Natural killer cell treated with Interleukin-12 subunit alpha and Interleukin-12 subunit beta and Interleukin-15 and Interleukin-18, amount 100 ng/mL, for 72 hours (primary cell): ENCODE data around the gene DFFB. TPM values are rescaled to one million over a fixed set of nuclear protein-coding genes. Genes with fewer than 3 reads are reported as not detected.

ENCODE experiments used
- ATAC-seq, 2 donors: fragments of 150-1000 bp; cut with Tn5 transposase in 1 of 2; sonication (Bioruptor Pico), chemical (Tn5 transposase) in 1 of 2; 2 replicates each; pipeline ENCODE4 v1.10.0; 2021
- DNase-seq: peaks from one replicate; pipeline ENCODE4 v3.0.0; 2022; ENCODE audit warnings: low spot score
- H3K27ac Mint-ChIP-seq, 2 donors: 1 replicate in 1 of 2; 2 replicates in 1 of 2; pipeline ENCODE4 v1.8.0; 2022; ENCODE audit warnings: mixed read lengths in 2 of 2, mild to moderate bottlenecking in 1 of 2, moderate library complexity in 1 of 2
- H3K27me3 Mint-ChIP-seq, 2 donors: 1 replicate in 1 of 2; 2 replicates in 1 of 2; pipeline ENCODE4 v1.8.0; 2022; ENCODE audit warnings: mixed read lengths in 2 of 2
- H3K36me3 Mint-ChIP-seq: one replicate; pipeline ENCODE4 v1.8.0; 2022; ENCODE audit warnings: mixed read lengths
- H3K4me1 Mint-ChIP-seq, 2 donors: 1 replicate in 1 of 2; 2 replicates in 1 of 2; pipeline ENCODE4 v1.8.0; 2022; ENCODE audit warnings: low read depth in 2 of 2, mixed read lengths in 2 of 2, mild to moderate bottlenecking in 1 of 2
- H3K4me3 Mint-ChIP-seq: one replicate; pipeline ENCODE4 v1.8.0; 2022; ENCODE audit warnings: mixed read lengths
- H3K9me3 Mint-ChIP-seq: 2 replicates; pipeline ENCODE4 v1.8.0; 2022; ENCODE audit warnings: mixed read lengths
- total RNA-seq, 2 donors: library from RNA; stranded (reverse); gene quantifications; one replicate each; pipeline ENCODE4 v1.2.3, GENCODE V29; 2022

DFFB gene
- total RNA-seq, 2 donors from 2014 or later: 13.3 to 19.4 TPM

DNA sequence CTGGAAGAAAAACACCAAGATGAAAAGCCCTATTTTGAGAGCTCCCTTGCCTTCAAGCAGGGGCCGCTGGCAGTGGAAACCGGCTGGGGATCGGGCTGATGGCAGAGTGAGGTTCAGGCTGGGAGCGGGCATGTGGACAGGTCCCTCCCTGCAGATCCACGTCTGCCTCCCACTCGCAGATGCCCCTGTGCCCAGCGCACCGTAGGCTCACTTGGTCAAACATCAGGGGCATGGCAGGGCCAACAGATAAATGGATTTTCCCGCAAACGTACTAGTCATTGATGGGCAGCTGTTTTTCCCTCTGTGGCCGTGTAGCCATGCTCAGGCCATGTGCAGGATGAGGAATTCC is 49.4 kb downstream of the DFFB start:
- ATAC-seq (no peak), DNase-seq (no peak)
- Mint-ChIP-seq H3K4me1 (peaks cover 20 to 22% of the 10 kb centered on the region in 2 donors), H3K36me3 (no peaks in the 10 kb centered on the region), H3K27me3 (peaks cover 0 to 2% of the 10 kb centered on the region in 2 donors), H3K27ac (no peak overlapping the region), H3K4me3 (no peak overlapping the region), H3K9me3 (no peaks in the 10 kb centered on the region)

DNA sequence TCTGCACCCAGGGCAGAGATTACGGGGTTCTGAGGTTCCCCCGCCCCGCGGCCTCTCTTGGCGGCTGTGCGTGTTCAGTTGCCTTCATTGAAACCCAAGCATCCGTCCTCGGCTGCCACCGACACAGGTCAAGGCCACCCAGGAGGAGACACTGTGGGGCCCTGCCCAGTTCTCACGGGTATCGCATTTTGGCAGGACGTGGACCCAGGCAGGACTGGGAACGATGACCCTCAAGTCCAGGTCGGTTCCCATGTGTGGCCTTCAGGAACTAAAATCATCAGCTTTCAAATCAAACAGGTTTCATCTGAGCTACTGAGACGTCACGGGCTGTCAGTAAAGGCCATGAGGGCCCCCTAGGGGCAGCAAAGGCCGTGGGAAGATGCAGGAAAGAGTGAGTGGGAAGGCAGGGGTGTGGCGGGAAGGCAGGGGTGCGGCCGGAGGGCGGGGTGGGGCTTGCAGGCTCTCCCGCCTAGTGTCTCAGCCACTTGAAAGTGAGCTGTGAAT is 49.8 kb downstream of the DFFB start:
- peaks cover 0 to 2% of the 10 kb centered on the region in 2 donors for H3K27me3 Mint-ChIP-seq
- H3K4me1 Mint-ChIP-seq: peaks cover 20 to 22% of the 10 kb centered on the region in 2 donors
- peak; percentile 56 for DNase-seq
- no peaks in the 10 kb centered on the region for H3K36me3 Mint-ChIP-seq
- H3K27ac Mint-ChIP-seq: no peak overlapping the region
- no peak overlapping the region for H3K4me3 Mint-ChIP-seq
- H3K9me3 Mint-ChIP-seq: no peaks in the 10 kb centered on the region
- ATAC-seq: no peak

DNA sequence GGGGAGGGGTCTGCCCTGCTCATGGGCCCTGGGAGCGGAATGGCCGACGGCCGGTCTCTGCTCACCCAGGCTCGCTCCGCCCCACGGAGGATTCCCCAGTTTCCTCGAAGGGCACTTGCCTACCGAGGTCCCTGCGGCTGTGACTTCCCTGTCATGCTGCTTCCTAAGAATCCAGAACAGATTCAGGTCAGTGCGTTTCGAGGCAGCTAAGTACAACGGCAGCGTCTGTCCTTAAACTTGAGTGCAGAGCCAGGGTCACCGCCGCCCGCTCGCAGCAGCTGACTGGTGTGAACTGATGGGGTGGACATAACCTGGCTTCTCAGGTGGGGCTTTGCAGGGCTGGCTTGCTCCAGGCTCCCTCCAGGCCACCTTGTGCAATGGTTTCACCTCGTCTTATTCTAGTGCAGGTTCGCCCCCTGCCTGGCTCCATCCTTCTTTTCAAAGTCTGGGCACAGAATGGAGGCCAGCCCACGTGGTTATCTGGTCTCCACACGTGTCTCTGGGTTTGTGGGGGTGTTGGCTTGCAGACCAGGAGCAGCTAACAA is 50.4 kb downstream of the DFFB start:
- Mint-ChIP-seq H3K27ac (no peak overlapping the region), H3K9me3 (no peaks in the 10 kb centered on the region), H3K4me1 (peaks cover 17% of the 10 kb centered on the region in 2 donors), H3K36me3 (no peaks in the 10 kb centered on the region), H3K27me3 (peaks cover 0 to 2% of the 10 kb centered on the region in 2 donors), H3K4me3 (no peak overlapping the region)
- DNase-seq: no peak
- no peak for ATAC-seq

DNA sequence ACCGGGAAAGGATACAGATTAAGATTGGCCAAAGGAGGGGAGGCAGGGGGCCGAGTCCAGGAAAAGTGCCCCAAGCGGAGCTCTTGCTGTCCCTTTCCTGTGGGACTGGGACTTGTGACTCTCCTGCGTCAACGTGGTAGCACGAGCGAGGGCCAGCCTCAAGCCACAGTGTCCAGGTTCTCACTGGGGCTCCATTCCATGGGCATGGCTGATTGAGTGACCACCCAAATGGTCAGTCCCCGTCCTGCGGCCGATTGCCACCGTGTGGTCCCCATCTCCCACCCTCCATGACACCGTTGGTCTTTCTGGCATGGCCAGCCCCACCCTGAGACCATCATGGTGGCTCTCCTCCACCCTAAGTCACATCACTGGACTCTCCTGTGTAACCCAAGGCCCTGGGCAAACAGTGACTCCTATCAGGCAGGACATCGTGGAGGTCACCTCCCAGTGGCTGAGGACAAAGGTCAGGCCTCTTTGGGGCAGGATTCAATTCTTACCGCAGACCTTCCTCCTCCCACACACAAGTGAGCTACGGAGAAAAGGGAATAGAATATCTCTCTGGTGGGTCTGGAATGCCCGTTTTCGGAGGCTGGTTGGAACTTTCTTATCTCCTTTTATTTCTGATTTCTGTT is 51.7 kb downstream of the DFFB start:
- H3K9me3 Mint-ChIP-seq: no peaks in the 10 kb centered on the region
- ATAC-seq: no peak

DNA sequence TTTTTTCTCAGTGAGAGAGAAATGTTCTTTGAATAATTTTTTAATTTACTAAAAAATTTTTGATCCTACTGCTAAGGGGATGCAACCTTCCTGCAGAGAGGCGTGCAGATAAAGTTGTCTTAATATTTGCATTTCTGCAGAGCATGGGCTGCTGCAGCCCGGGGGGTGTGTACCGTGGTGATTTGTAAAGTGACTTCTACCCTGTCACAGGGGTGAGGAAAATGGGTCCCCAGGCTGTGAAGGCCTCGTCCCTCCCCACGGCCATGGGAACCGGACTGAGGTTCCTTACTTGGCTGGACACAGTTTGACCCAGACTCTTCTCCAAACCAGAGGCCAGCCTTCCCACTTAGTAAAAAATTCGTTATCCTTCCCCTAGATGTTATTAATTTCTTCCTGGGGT is 52.3 kb downstream of the DFFB start:
- no peaks in the 10 kb centered on the region for H3K36me3 Mint-ChIP-seq
- peaks cover 4% of the 10 kb centered on the region in 2 donors for H3K4me1 Mint-ChIP-seq
- ATAC-seq: no peak
- peaks cover 0 to 2% of the 10 kb centered on the region in 2 donors for H3K27me3 Mint-ChIP-seq
- H3K27ac Mint-ChIP-seq: no peak overlapping the region
- H3K4me3 Mint-ChIP-seq: no peak overlapping the region
- H3K9me3 Mint-ChIP-seq: no peaks in the 10 kb centered on the region
- no peak for DNase-seq

More for the DNA sequence above, 51.7 kb downstream of the DFFB start:
- no peak overlapping the region for H3K27ac Mint-ChIP-seq
- no peaks in the 10 kb centered on the region for H3K36me3 Mint-ChIP-seq
- peak; percentile 46 for DNase-seq
- peaks cover 0 to 2% of the 10 kb centered on the region in 2 donors for H3K27me3 Mint-ChIP-seq
- H3K4me3 Mint-ChIP-seq: no peak overlapping the region
- peaks cover 4% of the 10 kb centered on the region in 2 donors for H3K4me1 Mint-ChIP-seq

DNA sequence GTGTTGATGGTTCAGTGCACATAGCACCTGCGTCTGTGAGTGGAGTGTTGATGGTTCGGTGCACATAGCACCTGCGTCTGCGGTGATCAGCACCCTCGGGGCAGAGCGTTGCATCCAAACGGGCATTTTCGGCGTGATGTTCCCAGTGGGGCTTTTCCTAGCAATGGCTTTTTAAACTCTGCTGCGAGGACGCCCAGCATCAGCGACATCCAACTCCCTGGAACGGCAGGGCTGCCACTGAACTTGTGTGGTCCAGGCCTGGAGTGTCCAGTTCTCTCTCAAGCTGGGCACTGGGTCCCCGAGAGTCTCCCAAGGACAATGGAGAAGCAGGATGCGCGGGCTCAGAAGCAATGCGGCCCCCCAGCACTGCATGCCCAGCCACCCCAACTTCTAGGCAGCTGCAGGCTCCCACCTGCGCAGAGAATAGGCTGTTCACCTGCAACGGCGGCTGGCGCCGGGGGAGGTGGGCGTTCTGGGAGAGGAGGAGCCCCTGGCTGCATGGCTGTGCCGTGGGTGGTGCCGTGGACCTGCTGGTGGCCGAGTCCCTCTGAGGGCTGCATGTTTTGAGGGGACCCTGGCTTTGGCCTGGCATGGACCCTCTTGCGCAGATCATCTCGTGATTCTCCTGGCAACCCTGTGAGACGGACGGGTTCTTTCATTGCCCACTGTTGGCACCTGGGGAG is 52.9 kb downstream of the DFFB start:
- no peaks in the 10 kb centered on the region for H3K9me3 Mint-ChIP-seq
- no peak for ATAC-seq
- peaks cover 4% of the 10 kb centered on the region in 2 donors for H3K4me1 Mint-ChIP-seq
- H3K27me3 Mint-ChIP-seq: peaks cover 0 to 2% of the 10 kb centered on the region in 2 donors
- H3K36me3 Mint-ChIP-seq: no peaks in the 10 kb centered on the region
- H3K27ac Mint-ChIP-seq: no peak overlapping the region
- DNase-seq: peak; percentile 58
- no peak overlapping the region for H3K4me3 Mint-ChIP-seq

DNA sequence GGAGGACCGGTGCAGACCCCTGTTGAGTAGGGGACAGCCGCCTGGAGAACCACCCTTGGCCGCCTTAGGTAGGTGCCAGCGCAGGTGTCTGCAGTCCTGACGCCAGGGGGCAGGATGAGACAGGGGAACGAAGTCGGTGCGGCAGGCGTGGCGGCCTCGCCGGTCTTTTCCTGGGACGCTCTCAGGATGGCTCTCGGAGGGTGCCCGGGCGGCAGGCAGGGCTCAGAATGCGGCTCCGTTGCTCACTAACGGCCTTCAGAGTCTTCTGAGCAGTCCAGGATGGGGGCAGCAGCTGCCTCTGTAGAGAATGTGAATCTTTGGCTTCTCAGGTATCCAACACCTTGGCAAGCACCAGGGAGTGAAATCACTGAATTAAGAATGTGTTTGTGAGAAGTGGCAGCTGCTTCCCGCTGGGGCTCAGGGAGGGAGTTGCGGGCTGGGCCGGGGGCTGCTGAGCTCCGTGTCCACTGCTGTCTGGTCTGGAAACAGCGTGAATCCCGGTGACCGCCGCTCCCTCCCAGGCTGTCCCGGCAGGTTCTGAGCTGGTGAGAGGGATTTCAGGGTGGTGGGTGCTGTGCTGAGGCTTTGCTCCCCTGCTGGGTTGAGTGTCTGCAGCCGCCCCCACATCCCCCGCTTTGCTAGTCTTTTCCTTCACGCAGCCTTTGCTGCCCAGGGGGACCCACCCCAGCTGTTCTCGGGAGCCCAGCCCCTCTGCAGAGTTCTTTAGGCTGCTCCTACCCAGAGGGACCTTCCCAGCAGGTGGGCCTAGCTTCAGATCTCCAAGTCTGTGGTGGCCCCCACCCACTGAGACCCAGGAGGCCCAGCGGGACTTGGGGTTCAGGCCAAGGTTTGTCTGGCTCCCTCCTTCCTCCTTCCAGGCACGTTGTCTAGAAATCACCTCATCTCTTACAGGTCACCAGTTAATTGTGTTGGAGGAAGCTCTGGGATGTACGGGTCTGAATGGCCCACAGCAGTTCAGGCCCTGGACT is 53.9 kb downstream of the DFFB start:
- no peak overlapping the region for H3K27ac Mint-ChIP-seq
- peak; percentile 70 for DNase-seq
- no peak overlapping the region for H3K4me3 Mint-ChIP-seq
- peak; percentile 60 to 69 for ATAC-seq
- H3K36me3 Mint-ChIP-seq: no peaks in the 10 kb centered on the region
- peaks cover 0 to 4% of the 10 kb centered on the region in 2 donors for H3K4me1 Mint-ChIP-seq
- no peaks in the 10 kb centered on the region for H3K9me3 Mint-ChIP-seq
- peaks cover 0 to 2% of the 10 kb centered on the region in 2 donors for H3K27me3 Mint-ChIP-seq

DNA sequence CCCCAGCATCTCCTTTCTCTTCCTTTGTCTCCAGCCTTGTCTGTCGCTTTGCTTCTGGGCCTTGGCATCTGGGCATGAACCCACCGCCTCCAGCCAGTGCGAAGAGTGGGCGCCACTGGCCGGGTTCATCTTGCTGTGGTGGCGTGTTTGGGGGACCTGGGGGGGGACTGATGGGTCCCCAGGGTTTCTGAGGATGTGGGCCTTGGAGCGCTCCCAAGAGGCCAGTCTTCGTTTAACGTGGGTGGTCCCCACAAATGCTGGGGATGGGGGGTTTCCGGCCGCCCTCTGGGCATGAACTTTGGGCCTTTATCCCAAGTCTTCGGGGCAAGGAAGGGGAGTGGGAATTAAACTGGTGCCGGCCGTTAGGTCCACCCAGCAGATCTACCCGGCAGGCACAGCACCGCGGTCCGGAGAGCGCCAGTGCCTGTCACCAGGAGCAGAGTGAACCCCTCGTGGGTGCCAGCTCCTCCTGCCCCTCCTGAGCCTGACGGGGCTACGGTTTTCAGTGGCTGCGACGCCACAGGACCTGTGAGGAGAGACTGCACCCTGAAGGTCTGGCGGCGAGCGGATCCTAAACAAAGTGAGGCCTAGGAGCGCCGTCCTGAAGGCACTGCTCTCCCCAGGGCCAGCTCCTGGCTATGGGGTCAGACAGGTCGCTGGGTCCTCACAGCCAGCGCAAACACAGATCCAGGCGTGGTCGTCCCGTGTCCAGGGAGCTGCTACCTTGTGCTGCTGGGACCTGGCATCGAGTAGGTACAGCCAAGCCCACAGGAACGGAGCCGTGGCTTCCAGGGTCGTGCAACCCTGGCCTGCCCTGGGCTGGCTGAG is 54.9 kb downstream of the DFFB start:
- ATAC-seq (peak in 1 of 2 donors; percentile 20), DNase-seq (peak; percentile 56)
- Mint-ChIP-seq H3K36me3 (no peaks in the 10 kb centered on the region), H3K27ac (no peak overlapping the region), H3K4me1 (peaks cover 0 to 4% of the 10 kb centered on the region in 2 donors), H3K9me3 (no peaks in the 10 kb centered on the region), H3K4me3 (no peak overlapping the region), H3K27me3 (peaks cover 0 to 2% of the 10 kb centered on the region in 2 donors)

DNA sequence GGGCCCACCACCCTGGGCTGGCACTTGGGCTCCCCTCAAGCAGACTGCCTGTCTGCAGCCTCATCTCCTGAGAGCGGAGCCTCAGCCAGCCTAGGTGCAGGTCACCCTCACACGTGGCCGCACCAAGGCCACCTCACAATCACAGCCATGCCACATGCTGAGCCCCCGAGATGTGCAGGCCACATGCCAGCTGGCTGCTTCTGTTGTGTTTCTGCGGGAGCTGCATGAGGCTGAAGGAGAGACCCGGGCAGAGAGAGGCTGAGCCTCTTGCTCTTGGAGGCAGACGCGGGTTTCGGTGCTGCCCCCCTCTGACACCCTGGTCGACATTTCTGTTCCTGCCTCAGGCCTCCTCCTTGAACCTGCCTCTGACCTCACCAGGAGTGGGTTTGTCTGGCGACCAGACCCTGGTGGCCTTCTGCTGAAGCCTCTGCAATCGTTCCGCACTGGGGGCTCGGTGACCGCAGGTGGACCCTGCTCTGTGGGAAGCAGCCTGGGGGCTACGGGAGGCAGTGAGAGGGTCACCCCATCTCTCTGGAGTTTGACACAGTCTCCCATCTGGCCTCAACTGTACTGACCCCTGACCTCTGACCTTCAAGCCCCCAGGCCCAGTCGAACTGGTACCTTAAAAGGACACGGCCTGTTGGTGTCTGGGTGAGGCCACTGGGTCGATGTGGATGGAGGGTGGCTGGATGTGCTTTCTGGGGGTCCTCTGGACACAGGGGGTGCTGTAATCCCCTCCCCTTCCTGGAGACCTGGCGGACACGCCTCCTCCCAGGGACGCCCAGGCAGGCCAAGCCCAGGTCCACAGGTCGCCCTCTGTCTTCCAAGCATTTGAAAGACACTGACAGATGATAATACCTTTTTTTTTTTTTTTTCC is 55.8 kb downstream of the DFFB start:
- ATAC-seq (no peak), DNase-seq (peak; percentile 56)
- H3K27ac Mint-ChIP-seq: no peak overlapping the region
- H3K36me3 Mint-ChIP-seq: no peaks in the 10 kb centered on the region
- no peak overlapping the region for H3K4me3 Mint-ChIP-seq
- peaks cover 0 to 2% of the 10 kb centered on the region in 2 donors for H3K27me3 Mint-ChIP-seq
- H3K4me1 Mint-ChIP-seq: peaks cover 0 to 4% of the 10 kb centered on the region in 2 donors
- H3K9me3 Mint-ChIP-seq: no peaks in the 10 kb centered on the region

DNA sequence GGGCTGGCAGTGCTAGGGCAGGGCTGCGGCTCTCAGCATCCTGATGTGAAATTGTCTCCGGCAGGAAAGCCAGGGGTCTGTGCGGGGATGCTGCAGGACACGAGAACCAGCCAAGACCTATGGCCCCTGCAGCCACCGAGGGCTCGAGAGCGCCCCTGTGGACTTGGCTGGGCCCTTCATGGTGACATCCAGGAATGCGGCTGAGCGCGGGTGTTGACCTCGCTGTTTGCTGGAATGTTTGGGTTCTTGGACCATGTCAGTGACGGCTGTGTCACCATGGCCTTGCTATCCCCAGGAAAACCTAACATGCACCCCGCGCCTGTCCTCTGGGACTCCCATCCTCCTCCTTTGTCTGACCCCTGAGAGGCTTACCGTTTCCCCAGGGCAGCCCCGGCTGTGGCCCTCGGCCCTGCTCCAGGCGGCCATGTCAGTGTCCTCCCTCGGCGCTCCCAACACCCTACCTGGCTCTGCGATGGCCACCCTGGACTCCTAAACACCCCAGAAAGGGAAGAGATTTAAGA is 57.1 kb downstream of the DFFB start:
- ATAC-seq: no peak
- DNase-seq: no peak

DNA sequence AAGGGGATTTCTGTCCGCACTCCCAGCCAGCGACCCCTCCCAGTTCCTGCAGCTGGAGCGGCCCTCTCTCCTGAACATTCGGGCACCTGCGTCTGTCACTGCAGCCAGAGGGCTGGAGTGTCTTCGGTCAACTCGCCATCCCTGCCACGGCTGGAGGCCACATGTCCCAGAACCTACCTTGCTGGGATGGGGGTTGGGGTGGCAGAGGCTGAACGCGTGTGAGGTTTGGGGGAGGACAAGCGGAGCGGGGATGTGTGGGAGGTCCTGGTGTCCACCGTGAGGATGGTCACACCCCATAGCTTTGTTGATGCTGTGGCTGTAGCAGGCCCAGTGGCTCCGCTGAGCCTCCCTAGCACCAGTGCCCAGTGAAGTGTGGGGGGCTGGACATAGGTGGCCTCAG is 57.6 kb downstream of the DFFB start:
- ATAC-seq (no peak), DNase-seq (no peak)
- H3K27me3 Mint-ChIP-seq: peaks cover 0 to 3% of the 10 kb centered on the region in 2 donors
- H3K4me3 Mint-ChIP-seq: no peak overlapping the region
- peaks cover 0 to 4% of the 10 kb centered on the region in 2 donors for H3K4me1 Mint-ChIP-seq
- H3K9me3 Mint-ChIP-seq: no peaks in the 10 kb centered on the region
- no peak overlapping the region for H3K27ac Mint-ChIP-seq
- H3K36me3 Mint-ChIP-seq: no peaks in the 10 kb centered on the region

More for the DNA sequence above, 57.1 kb downstream of the DFFB start:
- peaks cover 0 to 5% of the 10 kb centered on the region in 2 donors for H3K27me3 Mint-ChIP-seq
- H3K9me3 Mint-ChIP-seq: no peaks in the 10 kb centered on the region
- H3K4me1 Mint-ChIP-seq: peaks cover 0 to 4% of the 10 kb centered on the region in 2 donors
- no peak overlapping the region for H3K27ac Mint-ChIP-seq
- no peak overlapping the region for H3K4me3 Mint-ChIP-seq
- no peaks in the 10 kb centered on the region for H3K36me3 Mint-ChIP-seq
